Measurements from ENCODE around the gene CD2AP. TPM values are rescaled to one million over a fixed set of nuclear protein-coding genes. Genes with fewer than 3 reads are reported as not detected.

CD2AP gene
- total RNA-seq, 1 experiment from 2014 or later: 43.8 TPM

- Histone ChIP-seq H3K27me3 (ENCODE audit: insufficient read depth, low read length) (no peaks in the 10 kb centered on the region), H3K4me3 (replicated peaks in 1 of 2; ENCODE audit: low read depth in 1 of 2, low read length in 2 of 2) (no peak overlapping the region), H3K9me2 (ENCODE audit: insufficient read depth) (no peaks in the 10 kb centered on the region), H3K79me2 (ENCODE audit: insufficient read depth, low read length) (peaks cover 98% of the 10 kb centered on the region), H3K27ac (ENCODE audit: low read depth, low read length) (no peak overlapping the region), H2AFZ (ENCODE audit: low read depth, low read length, poor library complexity, severe bottlenecking) (no peak overlapping the region), H3K4me2 (ENCODE audit: low read length) (no peak overlapping the region), H3K36me3 (ENCODE audit: control insufficient read depth in 1 of 2, insufficient read depth in 2 of 2, low read length in 2 of 2) (no peaks in the 10 kb centered on the region), H3K9me3 (ENCODE audit: control insufficient read depth in 1 of 2, insufficient read depth in 1 of 2, low read depth in 1 of 2, low read length in 2 of 2) (no peaks in the 10 kb centered on the region), H4K20me1 (ENCODE audit: insufficient read depth) (peaks cover 23% of the 10 kb centered on the region), H3K4me1 (ENCODE audit: control insufficient read depth in 1 of 2, insufficient read depth in 2 of 2, low read length in 2 of 2) (no peaks in the 10 kb centered on the region), H3K9ac (ENCODE audit: low read length) (no peak overlapping the region)
- no peak for TF ChIP-seq CBX3 (IDR thresholded peaks at IDR 0.05; ENCODE audit: low read depth)
- CTCF ChIA-PET: no interaction called here
- intact Hi-C loops (cut with micrococcal nuclease): no loop called here
- no TSS peak for BruUV-seq (replicated peaks)
- no peak for DNase-seq (ENCODE audit: low read depth, low spot score)
- ATAC-seq: no peak
- RAD21 ChIA-PET (ENCODE audit: low non-redundant PET in 1 of 2, low total read pairs in 2 of 2, uncharacterized antibody in 2 of 2, unreplicated experiment in 2 of 2): no interaction called here
- POLR2A ChIA-PET: no interaction called here
Measured at GRCh38 chr6:47492355-47492754, 14.8 kb downstream of the CD2AP start.

DNA sequence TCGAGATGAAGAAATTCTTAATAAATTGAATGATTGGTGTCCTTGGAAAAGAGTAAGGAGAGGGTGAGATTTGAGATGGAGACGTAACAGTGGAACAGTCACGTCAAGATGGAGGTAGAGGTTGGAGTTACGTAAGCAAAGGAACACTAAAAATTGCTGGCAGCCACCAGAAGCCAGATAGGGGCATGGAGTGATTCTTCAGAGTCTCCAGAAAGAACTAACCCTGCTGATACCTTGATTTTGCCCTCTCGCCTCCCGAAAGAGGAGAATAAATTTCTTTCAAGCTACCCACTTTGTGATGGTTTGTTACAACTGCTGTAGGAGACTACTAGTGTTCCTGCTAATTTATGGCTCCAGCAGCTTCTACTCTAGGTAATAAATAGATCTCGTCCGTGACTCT, 17.6 kb downstream of the CD2AP start:
- Histone ChIP-seq H3K4me1 (ENCODE audit: control insufficient read depth in 1 of 2, insufficient read depth in 2 of 2, low read length in 2 of 2) (no peaks in the 10 kb centered on the region), H3K9me2 (ENCODE audit: insufficient read depth) (no peaks in the 10 kb centered on the region), H3K4me2 (ENCODE audit: low read length) (no peak overlapping the region), H4K20me1 (ENCODE audit: insufficient read depth) (peaks cover 32% of the 10 kb centered on the region), H3K79me2 (ENCODE audit: insufficient read depth, low read length) (peaks cover 100% of the 10 kb centered on the region), H3K9me3 (ENCODE audit: control insufficient read depth in 1 of 2, insufficient read depth in 1 of 2, low read depth in 1 of 2, low read length in 2 of 2) (no peaks in the 10 kb centered on the region), H3K9ac (ENCODE audit: low read length) (no peak overlapping the region), H2AFZ (ENCODE audit: low read depth, low read length, poor library complexity, severe bottlenecking) (no peak overlapping the region), H3K27ac (ENCODE audit: low read depth, low read length) (no peak overlapping the region), H3K36me3 (ENCODE audit: control insufficient read depth in 1 of 2, insufficient read depth in 2 of 2, low read length in 2 of 2) (no peaks in the 10 kb centered on the region), H3K27me3 (ENCODE audit: insufficient read depth, low read length) (no peaks in the 10 kb centered on the region), H3K4me3 (replicated peaks in 1 of 2; ENCODE audit: low read depth in 1 of 2, low read length in 2 of 2) (no peak overlapping the region)
- ATAC-seq (no peak), DNase-seq (ENCODE audit: low read depth, low spot score) (no peak)
- POLR2A ChIA-PET: no interaction called here
- CTCF ChIA-PET: no interaction called here
- BruUV-seq (replicated peaks): no TSS peak
- RAD21 ChIA-PET (ENCODE audit: low non-redundant PET in 1 of 2, low total read pairs in 2 of 2, uncharacterized antibody in 2 of 2, unreplicated experiment in 2 of 2): no interaction called here
- TF ChIP-seq ATF3 (IDR thresholded peaks at IDR 0.05): no peak
- TF ChIP-seq SIN3A (IDR thresholded peaks at IDR 0.05; ENCODE audit: low read depth): no peak
- TF ChIP-seq EGR1 (IDR thresholded peaks at IDR 0.05; ENCODE audit: low read depth): no peak
- TF ChIP-seq YY1 (IDR thresholded peaks at IDR 0.05; ENCODE audit: extremely low read depth, insufficient replicate concordance, low read depth, low read length): no peak
- TF ChIP-seq EZH2 (IDR thresholded peaks at IDR 0.05): no peak
- no peak for TF ChIP-seq ELF1 (IDR thresholded peaks at IDR 0.05; ENCODE audit: borderline replicate concordance, low read depth)
- TF ChIP-seq ZFX (IDR thresholded peaks at IDR 0.05): no peak
- no peak for TF ChIP-seq POLR2A (IDR thresholded peaks at IDR 0.05; ENCODE audit: borderline replicate concordance, extremely low read depth, insufficient read depth, insufficient read length)
- TF ChIP-seq, protein P1, sequence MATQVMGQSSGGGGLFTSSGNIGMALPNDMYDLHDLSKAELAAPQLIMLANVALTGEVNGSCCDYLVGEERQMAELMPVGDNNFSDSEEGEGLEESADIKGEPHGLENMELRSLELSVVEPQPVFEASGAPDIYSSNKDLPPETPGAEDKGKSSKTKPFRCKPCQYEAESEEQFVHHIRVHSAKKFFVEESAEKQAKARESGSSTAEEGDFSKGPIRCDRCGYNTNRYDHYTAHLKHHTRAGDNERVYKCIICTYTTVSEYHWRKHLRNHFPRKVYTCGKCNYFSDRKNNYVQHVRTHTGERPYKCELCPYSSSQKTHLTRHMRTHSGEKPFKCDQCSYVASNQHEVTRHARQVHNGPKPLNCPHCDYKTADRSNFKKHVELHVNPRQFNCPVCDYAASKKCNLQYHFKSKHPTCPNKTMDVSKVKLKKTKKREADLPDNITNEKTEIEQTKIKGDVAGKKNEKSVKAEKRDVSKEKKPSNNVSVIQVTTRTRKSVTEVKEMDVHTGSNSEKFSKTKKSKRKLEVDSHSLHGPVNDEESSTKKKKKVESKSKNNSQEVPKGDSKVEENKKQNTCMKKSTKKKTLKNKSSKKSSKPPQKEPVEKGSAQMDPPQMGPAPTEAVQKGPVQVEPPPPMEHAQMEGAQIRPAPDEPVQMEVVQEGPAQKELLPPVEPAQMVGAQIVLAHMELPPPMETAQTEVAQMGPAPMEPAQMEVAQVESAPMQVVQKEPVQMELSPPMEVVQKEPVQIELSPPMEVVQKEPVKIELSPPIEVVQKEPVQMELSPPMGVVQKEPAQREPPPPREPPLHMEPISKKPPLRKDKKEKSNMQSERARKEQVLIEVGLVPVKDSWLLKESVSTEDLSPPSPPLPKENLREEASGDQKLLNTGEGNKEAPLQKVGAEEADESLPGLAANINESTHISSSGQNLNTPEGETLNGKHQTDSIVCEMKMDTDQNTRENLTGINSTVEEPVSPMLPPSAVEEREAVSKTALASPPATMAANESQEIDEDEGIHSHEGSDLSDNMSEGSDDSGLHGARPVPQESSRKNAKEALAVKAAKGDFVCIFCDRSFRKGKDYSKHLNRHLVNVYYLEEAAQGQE (IDR thresholded peaks at IDR 0.05; ENCODE audit: low read depth): no peak
- intact Hi-C loops (cut with micrococcal nuclease): no loop called here
